PC-9 (cell line): ENCODE results near the gene LRRC14B. TPM values are rescaled to one million over a fixed set of nuclear protein-coding genes. Genes with fewer than 3 reads are reported as not detected.

Experiments used
- BruUV-seq: library from RNA; stranded (reverse); fragments of 400-500 nt; replicated peaks from 2 replicates; lab custom pipeline; 2021; lab: Mats Ljungman, UMichigan
- CTCF ChIA-PET: fragments of 300-600 bp; sonication (Branson Sonifier 250); formaldehyde crosslinking; loops from one replicate; lab custom pipeline; 2022; ENCODE audit warnings: antibody characterized with exemption; lab: Charles Lee
- POLR2A ChIA-PET: fragments of 300-600 bp; sonication (Branson Sonifier 250); formaldehyde crosslinking; loops from one replicate; lab custom pipeline; 2022; ENCODE audit warnings: antibody characterized with exemption; ENCODE audit not compliant: unreplicated experiment; lab: Charles Lee
- DNase-seq, 2 experiments: peaks; one replicate each; pipeline versions ENCODE4 v3.0.0 to v3.0.0-alpha.2; 2015 to 2022; ENCODE audit warnings: mixed read lengths in 1 of 2
- H2AFZ ChIP-seq: fragments of 200-600 bp; sonication (generic); 2 replicates; pipeline ENCODE4 v1.8.1; 2017; ENCODE audit warnings: antibody characterized with exemption
- H3F3A ChIP-seq: fragments of 200-600 bp; sonication (generic); 2 replicates; pipeline ENCODE4 v1.8.1; 2017; ENCODE audit warnings: antibody characterized with exemption, mild to moderate bottlenecking, low read depth; ENCODE audit not compliant: insufficient read depth
- H3K27ac ChIP-seq: fragments of 200-600 bp; sonication (generic); 2 replicates; pipeline ENCODE4 v1.6.1; 2016; ENCODE audit warnings: mixed run types
- H3K27me3 ChIP-seq: fragments of 200-600 bp; sonication (generic); 2 replicates; pipeline ENCODE4 v1.6.1; 2016; ENCODE audit warnings: low read depth, mixed run types; ENCODE audit not compliant: insufficient read depth
- H3K36me3 ChIP-seq: fragments of 200-600 bp; sonication (generic); 2 replicates; pipeline ENCODE4 v1.6.1; 2016; ENCODE audit warnings: low read depth, mixed run types
- H3K4me1 ChIP-seq: fragments of 200-600 bp; sonication (generic); replicated peaks from 2 replicates; pipeline ENCODE4 v1.6.1; 2016; ENCODE audit warnings: mixed run types; ENCODE audit not compliant: insufficient read depth
- H3K4me2 ChIP-seq: fragments of 200-600 bp; sonication (generic); 2 replicates; pipeline ENCODE4 v1.6.1; 2017; ENCODE audit warnings: mixed run types
- H3K4me3 ChIP-seq: fragments of 200-600 bp; sonication (generic); 2 replicates; pipeline ENCODE4 v1.6.1; 2016; ENCODE audit warnings: mixed run types
- H3K79me2 ChIP-seq: fragments of 200-600 bp; sonication (generic); 2 replicates; pipeline ENCODE4 v1.6.1; 2017; ENCODE audit warnings: low read depth, mixed run types
- H3K9me2 ChIP-seq: fragments of 200-600 bp; sonication (generic); 2 replicates; pipeline ENCODE4 v1.8.1; 2017; ENCODE audit warnings: mild to moderate bottlenecking; ENCODE audit not compliant: insufficient read depth
- H3K9me3 ChIP-seq: fragments of 200-600 bp; sonication (generic); 2 replicates; pipeline ENCODE4 v1.8.1; 2016; ENCODE audit warnings: low read depth; ENCODE audit not compliant: insufficient read depth
- H4K20me1 ChIP-seq: fragments of 200-600 bp; sonication (generic); 2 replicates; pipeline ENCODE4 v1.8.1; 2017; ENCODE audit not compliant: insufficient read depth
- EZH2 ChIP-seq: fragments of 200-600 bp; sonication (generic); IDR thresholded peaks from 2 replicates; pipeline ENCODE4 v1.8.0; 2017; ENCODE audit warnings: antibody characterized with exemption, low read depth
- intact Hi-C: fragments of 100-400 bp; cut with micrococcal nuclease; formaldehyde crosslinking; loops from one replicate; pipeline ENCODE4 v1.10.0; 2022; ENCODE audit not compliant: unreplicated experiment
- total RNA-seq: library from RNA; stranded (reverse); gene quantifications from 2 replicates; pipeline ENCODE4 v1.2.3, GENCODE V29; 2021
- TF ChIP-seq, protein P1 (sequence below): fragments of 200-600 bp; sonication (generic); conservative IDR thresholded peaks from 2 replicates; pipeline ENCODE4 v1.6.1; 2017; ENCODE audit warnings: mixed run types, antibody characterized with exemption, mild to moderate bottlenecking, moderate library complexity

LRRC14B gene
- total RNA-seq, 1 experiment from 2014 or later, result not detected

DNA sequence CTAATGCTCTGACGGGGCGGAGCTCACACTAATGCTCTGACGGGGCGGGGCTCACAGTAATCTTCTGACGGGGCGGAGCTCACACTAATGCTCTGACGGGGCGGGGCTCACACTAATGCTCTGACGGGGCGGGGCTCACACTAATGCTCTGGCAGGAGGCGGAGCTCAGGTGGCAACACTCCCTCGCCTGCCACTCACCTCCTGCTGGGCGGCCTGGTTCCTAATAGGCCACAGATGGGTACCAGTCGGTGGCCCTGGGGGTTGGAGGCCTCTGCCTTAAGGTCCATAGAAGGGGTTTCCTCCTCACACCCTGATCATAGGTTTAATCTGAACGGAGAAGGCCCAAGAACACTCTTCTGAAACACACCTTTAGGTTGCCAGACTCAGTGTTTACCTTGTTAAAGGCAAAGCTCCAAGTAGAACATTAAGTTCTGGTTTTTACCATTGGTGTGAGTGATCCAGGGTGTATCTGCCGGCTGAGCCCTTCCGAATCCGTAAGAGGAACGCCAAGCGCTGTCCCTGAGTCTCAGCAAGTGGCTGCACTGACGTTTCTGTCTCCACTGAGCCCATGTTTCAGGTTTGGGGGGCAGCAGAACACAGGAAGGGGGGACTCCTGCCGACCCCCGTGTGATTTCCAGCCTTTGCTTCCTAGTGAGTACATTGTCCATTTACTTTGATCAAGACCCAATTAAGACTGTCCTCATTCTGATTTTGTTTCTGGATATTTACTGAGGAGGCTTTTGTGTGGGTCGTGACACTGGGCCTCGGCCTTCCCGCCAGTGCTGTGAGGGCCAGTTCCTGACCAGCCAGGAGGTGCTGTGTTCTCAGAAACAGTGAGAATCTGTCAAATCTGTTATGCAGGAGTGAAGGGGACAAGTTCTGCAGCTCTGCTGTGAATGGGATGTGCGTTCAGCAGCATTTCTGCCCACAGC, 24.6 kb upstream of the LRRC14B start:
- Histone ChIP-seq H2AFZ (no peak overlapping the region), H4K20me1 (no peaks in the 10 kb centered on the region; the same call in 1 of the 2 replicates), H3F3A (peaks cover 10% of the 10 kb centered on the region; the same call in 1 of the 2 replicates), H3K9me2 (no peaks in the 10 kb centered on the region), H3K9me3 (no peaks in the 10 kb centered on the region), H3K4me2 (no peak overlapping the region), H3K79me2 (no peaks in the 10 kb centered on the region), H3K27me3 (peaks cover 58% of the 10 kb centered on the region), H3K36me3 (no peaks in the 10 kb centered on the region), H3K4me1 (no peaks in the 10 kb centered on the region), H3K27ac (no peak overlapping the region), H3K4me3 (no peak overlapping the region)
- POLR2A ChIA-PET, result no interaction called here
- no TSS peak for BruUV-seq
- no peak for TF ChIP-seq EZH2
- TF ChIP-seq, protein P1, sequence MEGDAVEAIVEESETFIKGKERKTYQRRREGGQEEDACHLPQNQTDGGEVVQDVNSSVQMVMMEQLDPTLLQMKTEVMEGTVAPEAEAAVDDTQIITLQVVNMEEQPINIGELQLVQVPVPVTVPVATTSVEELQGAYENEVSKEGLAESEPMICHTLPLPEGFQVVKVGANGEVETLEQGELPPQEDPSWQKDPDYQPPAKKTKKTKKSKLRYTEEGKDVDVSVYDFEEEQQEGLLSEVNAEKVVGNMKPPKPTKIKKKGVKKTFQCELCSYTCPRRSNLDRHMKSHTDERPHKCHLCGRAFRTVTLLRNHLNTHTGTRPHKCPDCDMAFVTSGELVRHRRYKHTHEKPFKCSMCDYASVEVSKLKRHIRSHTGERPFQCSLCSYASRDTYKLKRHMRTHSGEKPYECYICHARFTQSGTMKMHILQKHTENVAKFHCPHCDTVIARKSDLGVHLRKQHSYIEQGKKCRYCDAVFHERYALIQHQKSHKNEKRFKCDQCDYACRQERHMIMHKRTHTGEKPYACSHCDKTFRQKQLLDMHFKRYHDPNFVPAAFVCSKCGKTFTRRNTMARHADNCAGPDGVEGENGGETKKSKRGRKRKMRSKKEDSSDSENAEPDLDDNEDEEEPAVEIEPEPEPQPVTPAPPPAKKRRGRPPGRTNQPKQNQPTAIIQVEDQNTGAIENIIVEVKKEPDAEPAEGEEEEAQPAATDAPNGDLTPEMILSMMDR, result no peak
- intact Hi-C loops, result no loop called here
- DNase-seq, result no peak
- CTCF ChIA-PET, result interaction anchor here (0.5 kb wide), 1 partner anchor 51 kb away, joined by 3 read pairs; the partner anchor contains the start of genes CCDC127 and SDHA

DNA sequence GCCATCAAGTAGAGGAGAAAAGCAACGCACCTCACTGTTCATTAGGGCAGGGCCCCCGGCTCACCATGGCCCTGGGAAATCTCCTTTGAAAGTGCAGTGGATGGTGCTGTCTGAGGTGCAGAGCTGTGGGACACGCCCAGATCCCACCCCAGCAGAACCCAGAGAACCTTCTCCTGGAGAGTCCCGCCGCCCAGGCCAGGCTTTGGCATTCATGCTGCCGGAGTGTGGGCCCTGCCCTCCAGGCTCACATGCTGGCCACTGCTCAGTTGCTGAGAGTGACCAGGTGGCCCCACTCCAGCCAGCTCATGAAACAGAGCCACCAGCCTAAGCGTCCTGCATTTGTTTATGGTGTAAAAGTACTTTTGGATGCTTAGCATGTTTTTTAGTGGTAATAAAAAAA, 23.8 kb upstream of the LRRC14B start:
- no peaks in the 10 kb centered on the region for H3K9me2 ChIP-seq
- no peak overlapping the region for H3K27ac ChIP-seq
- H3K36me3 ChIP-seq, result no peaks in the 10 kb centered on the region
- H3K9me3 ChIP-seq, result no peaks in the 10 kb centered on the region
- peaks cover 58% of the 10 kb centered on the region for H3K27me3 ChIP-seq
- H3K4me2 ChIP-seq, result no peak overlapping the region
- H3K4me1 ChIP-seq, result no peaks in the 10 kb centered on the region
- POLR2A ChIA-PET, result no interaction called here
- peaks cover 10% of the 10 kb centered on the region; the same call in 1 of the 2 replicates for H3F3A ChIP-seq
- intact Hi-C loops, result no loop called here
- no peaks in the 10 kb centered on the region for H3K79me2 ChIP-seq
- no peaks in the 10 kb centered on the region for H4K20me1 ChIP-seq
- TF ChIP-seq EZH2, result no peak
- TF ChIP-seq, protein P1, result no peak
- CTCF ChIA-PET, result interaction anchor here (0.5 kb wide), 1 partner anchor 51 kb away, joined by 3 read pairs; the partner anchor contains the start of genes CCDC127 and SDHA
- no TSS peak for BruUV-seq
- no peak for DNase-seq
- no peak overlapping the region for H3K4me3 ChIP-seq
- H2AFZ ChIP-seq, result no peak overlapping the region

DNA sequence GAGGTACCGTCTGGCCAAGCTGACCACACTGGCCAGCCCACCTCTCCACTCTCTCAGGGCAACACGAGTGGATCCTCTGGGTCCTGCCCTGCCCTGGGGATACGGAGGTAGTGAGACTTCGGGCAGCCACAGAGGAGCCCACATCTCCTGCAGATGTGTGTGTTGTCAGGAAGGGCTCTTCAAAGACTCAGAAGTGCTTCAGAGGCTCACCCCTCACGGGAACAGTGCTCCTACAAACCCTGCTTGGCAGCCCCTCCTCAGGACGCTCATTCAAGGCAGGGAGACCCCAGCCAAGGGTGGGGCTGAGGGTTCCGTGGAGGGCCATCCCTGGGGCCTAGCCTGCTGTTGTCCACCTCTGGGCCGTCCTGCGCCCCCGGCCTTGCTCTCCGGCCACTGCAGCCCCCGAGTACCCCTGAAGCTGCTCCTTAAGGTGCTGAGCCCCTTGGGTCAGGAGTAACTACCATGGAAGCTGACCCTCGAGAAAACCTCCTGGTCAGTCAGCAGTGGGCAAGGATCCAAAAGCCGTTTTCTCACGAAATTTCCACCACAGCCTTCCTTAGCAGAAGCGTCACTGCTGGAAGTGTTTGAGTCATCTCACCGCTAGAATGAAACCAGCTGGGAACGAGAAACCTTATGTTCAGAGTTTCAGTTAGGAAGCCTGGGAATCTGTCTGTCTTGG, 23.2 kb upstream of the LRRC14B start:
- ChIA-PET POLR2A (interaction anchor here (0.6 kb wide), 1 partner anchor 121 kb away, joined by 5 read pairs; no protein-coding TSS in a partner anchor), CTCF (interaction anchor here (0.8 kb wide), 1 partner anchor 12 kb away, joined by 6 read pairs; no protein-coding TSS in a partner anchor)
- intact Hi-C loops, result no loop called here
- no peaks in the 10 kb centered on the region for H3K9me3 ChIP-seq
- H3K4me3 ChIP-seq, result no peak overlapping the region
- no peaks in the 10 kb centered on the region for H3K9me2 ChIP-seq
- TF ChIP-seq EZH2, result no peak
- TF ChIP-seq, protein P1, result no peak
- H2AFZ ChIP-seq, result no peak overlapping the region
- peak in 1 of 2 experiments; percentile 64 for DNase-seq
- peaks cover 10% of the 10 kb centered on the region; the same call in 1 of the 2 replicates for H3F3A ChIP-seq
- H4K20me1 ChIP-seq, result no peaks in the 10 kb centered on the region
- no TSS peak for BruUV-seq
- no peaks in the 10 kb centered on the region for H3K36me3 ChIP-seq
- H3K4me2 ChIP-seq, result peak overlapping the region; percentile 33
- peaks cover 58% of the 10 kb centered on the region for H3K27me3 ChIP-seq
- no peaks in the 10 kb centered on the region for H3K4me1 ChIP-seq
- no peaks in the 10 kb centered on the region for H3K79me2 ChIP-seq
- H3K27ac ChIP-seq, result no peak overlapping the region
